Astrocyte (in vitro differentiated cells and primary cell): ENCODE measurements around the gene RPL3.

ENCODE experiments used
- CTCF ChIP-seq: IDR thresholded peaks from 2 replicates; pipeline ENCODE4 v1.5.1; 2011; ENCODE audit warnings: low read depth, mild to moderate bottlenecking, inconsistent platforms, low read length, moderate library complexity; ENCODE audit not compliant: insufficient read depth
- EZH2 ChIP-seq: IDR thresholded peaks from 2 replicates; pipeline ENCODE4 v1.6.1; 2012; ENCODE audit warnings: mild to moderate bottlenecking, low read length, inconsistent platforms; ENCODE audit not compliant: insufficient read depth

GRCh38 chr22:39325392-39325932, 6.0 kb upstream of the RPL3 start:
- TF ChIP-seq CTCF (no peak), EZH2 (no peak)
